Measurements from ENCODE around the gene FBXO15. TPM values are rescaled to one million over a fixed set of nuclear protein-coding genes. Genes with fewer than 3 reads are reported as not detected.

The FBXO15 gene
- total RNA-seq, 1 donor from 2014 or later, result 0.76 TPM

GRCh38 chr18:74040459-74041332, 106.9 kb downstream of the FBXO15 start:
- H3K4me3 Mint-ChIP-seq (ENCODE audit: unreplicated experiment), result no peak overlapping the region
- H3K36me3 Mint-ChIP-seq (ENCODE audit: unreplicated experiment), result no peaks in the 10 kb centered on the region
- no peaks in the 10 kb centered on the region for H3K9me3 Mint-ChIP-seq (ENCODE audit: unreplicated experiment)
- H3K27ac Mint-ChIP-seq (ENCODE audit: unreplicated experiment), result no peak overlapping the region
- TF ChIP-seq CTCF (IDR thresholded peaks at IDR 0.05; ENCODE audit: partially characterized antibody, unreplicated experiment), result peak; percentile 70
- peak; percentile 84 for DNase-seq
- no peaks in the 10 kb centered on the region for H3K4me1 Mint-ChIP-seq (ENCODE audit: low read depth, unreplicated experiment)
- H3K27me3 Mint-ChIP-seq (ENCODE audit: unreplicated experiment), result no peaks in the 10 kb centered on the region

- TF ChIP-seq CTCF (IDR thresholded peaks at IDR 0.05; ENCODE audit: partially characterized antibody, unreplicated experiment), result no peak
- no peak overlapping the region for H3K27ac Mint-ChIP-seq (ENCODE audit: unreplicated experiment)
- no peaks in the 10 kb centered on the region for H3K27me3 Mint-ChIP-seq (ENCODE audit: unreplicated experiment)
- DNase-seq, result no peak
- no peaks in the 10 kb centered on the region for H3K9me3 Mint-ChIP-seq (ENCODE audit: unreplicated experiment)
- H3K4me1 Mint-ChIP-seq (ENCODE audit: low read depth, unreplicated experiment), result no peaks in the 10 kb centered on the region
- no peaks in the 10 kb centered on the region for H3K36me3 Mint-ChIP-seq (ENCODE audit: unreplicated experiment)
- H3K4me3 Mint-ChIP-seq (ENCODE audit: unreplicated experiment), result no peak overlapping the region
Measured at GRCh38 chr18:74040008-74040407, 107.6 kb downstream of the FBXO15 start.

GRCh38 chr18:74029161-74029560, 118.5 kb downstream of the FBXO15 start:
- Mint-ChIP-seq H3K36me3 (ENCODE audit: unreplicated experiment) (no peaks in the 10 kb centered on the region), H3K27ac (ENCODE audit: unreplicated experiment) (no peak overlapping the region), H3K4me1 (ENCODE audit: low read depth, unreplicated experiment) (peaks cover 8% of the 10 kb centered on the region), H3K9me3 (ENCODE audit: unreplicated experiment) (no peaks in the 10 kb centered on the region), H3K4me3 (ENCODE audit: unreplicated experiment) (no peak overlapping the region), H3K27me3 (ENCODE audit: unreplicated experiment) (no peaks in the 10 kb centered on the region)
- TF ChIP-seq CTCF (IDR thresholded peaks at IDR 0.05; ENCODE audit: partially characterized antibody, unreplicated experiment), result no peak
- DNase-seq, result no peak

Other genes starting within 250 kb of the FBXO15 start
- 26.8 TPM for gene TIMM21, start 689 bp upstream of the FBXO15 start, total RNA-seq (ENCODE audit: unreplicated experiment)
- 28.3 TPM for gene CYB5A, start 144.1 kb upstream of the FBXO15 start, total RNA-seq (ENCODE audit: unreplicated experiment)
- gene C18orf63, start 168.0 kb upstream of the FBXO15 start, total RNA-seq (ENCODE audit: unreplicated experiment), result not detected

All from glutamatergic neuron (in vitro differentiated cells).